ENCODE measurements around the gene YDJC.

DNA sequence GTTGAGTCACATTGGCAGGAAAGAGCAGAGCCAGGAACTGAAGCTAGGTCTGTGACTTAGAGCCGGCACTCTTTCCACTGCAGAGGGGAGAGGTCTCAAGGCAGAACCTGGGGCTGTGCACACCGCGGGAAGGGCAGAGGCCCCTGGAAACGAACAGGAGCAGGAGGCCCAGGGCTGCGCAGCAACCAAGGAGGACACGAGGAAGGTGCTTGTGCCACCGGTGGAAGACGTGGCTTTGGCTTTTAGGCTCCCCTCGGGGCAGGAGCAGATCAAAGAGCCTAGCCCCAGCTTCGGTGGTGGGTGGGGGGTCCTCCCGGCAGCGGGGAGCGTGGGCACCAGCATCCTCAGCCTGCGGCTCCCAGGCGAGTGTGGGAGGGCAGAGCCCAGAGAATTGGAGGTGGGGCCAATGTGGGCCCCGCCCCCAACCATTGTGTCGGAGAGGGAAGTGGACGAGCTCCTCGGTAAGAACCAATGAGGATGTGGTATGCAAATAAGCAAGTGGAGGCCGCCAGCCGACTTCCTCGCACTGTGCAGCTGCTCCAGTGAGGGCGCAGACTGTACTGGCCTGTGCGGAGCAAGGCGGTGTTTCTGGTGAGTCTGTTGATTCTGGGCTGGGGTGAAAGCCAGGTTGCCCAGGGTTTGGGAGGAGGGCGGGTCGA is 2.5 kb upstream of the YDJC start, which contains the start of gene CCDC116:
- TF ChIP-seq, protein P1, sequence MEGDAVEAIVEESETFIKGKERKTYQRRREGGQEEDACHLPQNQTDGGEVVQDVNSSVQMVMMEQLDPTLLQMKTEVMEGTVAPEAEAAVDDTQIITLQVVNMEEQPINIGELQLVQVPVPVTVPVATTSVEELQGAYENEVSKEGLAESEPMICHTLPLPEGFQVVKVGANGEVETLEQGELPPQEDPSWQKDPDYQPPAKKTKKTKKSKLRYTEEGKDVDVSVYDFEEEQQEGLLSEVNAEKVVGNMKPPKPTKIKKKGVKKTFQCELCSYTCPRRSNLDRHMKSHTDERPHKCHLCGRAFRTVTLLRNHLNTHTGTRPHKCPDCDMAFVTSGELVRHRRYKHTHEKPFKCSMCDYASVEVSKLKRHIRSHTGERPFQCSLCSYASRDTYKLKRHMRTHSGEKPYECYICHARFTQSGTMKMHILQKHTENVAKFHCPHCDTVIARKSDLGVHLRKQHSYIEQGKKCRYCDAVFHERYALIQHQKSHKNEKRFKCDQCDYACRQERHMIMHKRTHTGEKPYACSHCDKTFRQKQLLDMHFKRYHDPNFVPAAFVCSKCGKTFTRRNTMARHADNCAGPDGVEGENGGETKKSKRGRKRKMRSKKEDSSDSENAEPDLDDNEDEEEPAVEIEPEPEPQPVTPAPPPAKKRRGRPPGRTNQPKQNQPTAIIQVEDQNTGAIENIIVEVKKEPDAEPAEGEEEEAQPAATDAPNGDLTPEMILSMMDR (conservative IDR thresholded peaks at IDR 0.05): no peak
- TF ChIP-seq ZFX (IDR thresholded peaks at IDR 0.05): no peak

Data from C4-2B (cell line).